GM10248 (cell line): ENCODE measurements around the gene ATP1A3.

Experiments
- CTCF ChIA-PET: fragments of 300-600 bp; sonication (Branson Sonifier 250); formaldehyde crosslinking; extraction: SDS; loops from one replicate; lab custom pipeline; 2021; ENCODE audit warnings: antibody characterized with exemption; lab: Yijun Ruan, JAX
- POLR2A ChIA-PET: fragments of 350-650 bp; sonication (Branson Sonifier 250); formaldehyde crosslinking; extraction: SDS; loops from one replicate; lab custom pipeline; 2020; ENCODE audit warnings: antibody characterized with exemption; lab: Yijun Ruan, JAX
- DNase-seq: peaks from one replicate; pipeline ENCODE4 v3.0.0; 2012; ENCODE audit errors: extremely low spot score
- CTCF ChIP-seq: IDR thresholded peaks from 2 replicates; pipeline ENCODE4 v1.5.1; 2012; ENCODE audit warnings: mild to moderate bottlenecking, low read depth; ENCODE audit errors: extremely low read depth, missing control alignments, control extremely low read depth

The ATP1A3 gene

GRCh38 chr19:41928221-41928683 lies 65.8 kb downstream of the ATP1A3 start, which contains the start of gene ERFL:
Gene ERFL (minus strand): TSS chr19:41928449. CDS start chr19:41912919, 15,530 bp downstream.
- peak; percentile 18 for TF ChIP-seq CTCF
- ChIA-PET CTCF (interaction anchor here (0.6 to 3.1 kb wide), 5 partner anchors 9 to 59 kb away, joined by 3 to 16 read pairs (median 4); partner anchors contain the start of gene RABAC1), POLR2A (interaction anchor here (1.1 kb wide), 1 partner anchor 41 kb away, joined by 4 read pairs; no protein-coding TSS in a partner anchor)
- no peak for DNase-seq

- CTCF ChIA-PET: interaction anchor here (0.6 to 3.1 kb wide), 5 partner anchors 10 to 59 kb away, joined by 3 to 16 read pairs (median 4); partner anchors contain the start of gene RABAC1
- POLR2A ChIA-PET: interaction anchor here (1.1 kb wide), 1 partner anchor 41 kb away, joined by 4 read pairs; no protein-coding TSS in a partner anchor
- DNase-seq: no peak
- no peak for TF ChIP-seq CTCF
Observed at GRCh38 chr19:41927497-41928192, 66.4 kb downstream of the ATP1A3 start.

GRCh38 chr19:41926763-41927496 lies 67.1 kb downstream of the ATP1A3 start:
- DNase-seq: no peak
- CTCF ChIA-PET: interaction anchor here (1.4 to 1.8 kb wide), 3 partner anchors 10 to 58 kb away, joined by 3 to 7 read pairs (median 4); no protein-coding TSS in a partner anchor
- POLR2A ChIA-PET: interaction anchor here (1.1 kb wide), 1 partner anchor 40 kb away, joined by 4 read pairs; no protein-coding TSS in a partner anchor
- TF ChIP-seq CTCF: no peak

GRCh38 chr19:41926028-41926762 lies 67.8 kb downstream of the ATP1A3 start:
- POLR2A ChIA-PET: no interaction called here
- DNase-seq: no peak
- no peak for TF ChIP-seq CTCF
- CTCF ChIA-PET: no interaction called here

- POLR2A ChIA-PET: no interaction called here
- CTCF ChIA-PET: no interaction called here
- no peak for TF ChIP-seq CTCF
- DNase-seq: no peak
Observed at GRCh38 chr19:41925208-41926003, 68.6 kb downstream of the ATP1A3 start.
